ENCODE results near the gene HMGCS1.

HMGCS1 gene

GRCh38 chr5:43304525-43304924, 8.7 kb downstream of the HMGCS1 start:
- Histone ChIP-seq H3K36me3 (no peaks in the 10 kb centered on the region), H3K4me1 (peaks cover 0 to 22% (median 6%) of the 10 kb centered on the region in 4 donors), H3K27ac (no peak overlapping the region), H3K4me3 (no peak overlapping the region), H3K9me3 (no peaks in the 10 kb centered on the region), H3K27me3 (no peaks in the 10 kb centered on the region)
- no peak for TF ChIP-seq CTCF (IDR thresholded peaks at IDR 0.05)
- intact Hi-C loops (cut with DNase I; ENCODE audit: low total_unique reads) = no loop called here
- no peak for DNase-seq

GRCh38 chr5:43303242-43303641, 10.0 kb downstream of the HMGCS1 start:
- Histone ChIP-seq H3K36me3 (peaks cover 3 to 6% (median 6%) of the 10 kb centered on the region in 3 donors), H3K4me1 (peaks cover 0 to 16% (median 1%) of the 10 kb centered on the region in 4 donors), H3K27me3 (no peaks in the 10 kb centered on the region), H3K27ac (no peak overlapping the region), H3K4me3 (no peak overlapping the region), H3K9me3 (no peaks in the 10 kb centered on the region)
- intact Hi-C loops (cut with DNase I; ENCODE audit: low total_unique reads) = no loop called here
- no peak for DNase-seq
- TF ChIP-seq CTCF (IDR thresholded peaks at IDR 0.05) = no peak

DNA sequence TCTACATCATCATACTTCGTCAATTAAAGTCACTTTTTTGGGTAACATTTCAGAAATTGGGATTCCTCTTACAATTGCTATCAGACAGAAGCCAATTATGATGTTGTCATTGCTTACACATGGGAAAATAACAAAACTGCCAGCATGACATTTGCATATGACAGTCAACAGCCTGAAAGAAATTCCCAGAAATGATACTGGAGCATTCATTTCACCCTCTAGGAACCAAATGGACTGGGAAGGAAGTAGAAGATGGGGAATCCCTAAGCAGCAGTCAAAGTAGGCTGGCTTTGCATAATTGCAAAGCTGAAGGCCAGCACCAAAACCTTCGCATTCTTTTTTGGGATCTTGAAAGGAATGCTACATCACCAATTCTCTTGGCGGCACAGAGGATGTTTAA, 10.7 kb downstream of the HMGCS1 start:
- no peaks in the 10 kb centered on the region for H3K9me3 ChIP-seq
- intact Hi-C loops (cut with DNase I; ENCODE audit: low total_unique reads) = no loop called here
- no peak overlapping the region for H3K4me3 ChIP-seq
- no peak for TF ChIP-seq CTCF (IDR thresholded peaks at IDR 0.05)
- H3K27me3 ChIP-seq = no peaks in the 10 kb centered on the region
- H3K36me3 ChIP-seq = peaks cover 10 to 14% (median 13%) of the 10 kb centered on the region in 3 donors
- H3K4me1 ChIP-seq = peaks cover 0 to 16% (median 0%) of the 10 kb centered on the region in 4 donors
- DNase-seq = no peak
- no peak overlapping the region for H3K27ac ChIP-seq

GRCh38 chr5:43301653-43302091, 11.5 kb downstream of the HMGCS1 start:
- Histone ChIP-seq H3K4me1 (peaks cover 0 to 16% (median 0%) of the 10 kb centered on the region in 4 donors), H3K9me3 (no peaks in the 10 kb centered on the region), H3K4me3 (no peak overlapping the region), H3K27me3 (no peaks in the 10 kb centered on the region), H3K36me3 (peaks cover 18 to 22% (median 21%) of the 10 kb centered on the region in 3 donors), H3K27ac (no peak overlapping the region)
- no peak for DNase-seq
- intact Hi-C loops (cut with DNase I; ENCODE audit: low total_unique reads) = no loop called here
- no peak for TF ChIP-seq CTCF (IDR thresholded peaks at IDR 0.05)

GRCh38 chr5:43300112-43300511, 13.1 kb downstream of the HMGCS1 start:
- no peaks in the 10 kb centered on the region for H3K27me3 ChIP-seq
- intact Hi-C loops (cut with DNase I; ENCODE audit: low total_unique reads) = no loop called here
- H3K27ac ChIP-seq = no peak overlapping the region
- H3K36me3 ChIP-seq = peaks cover 34 to 35% (median 35%) of the 10 kb centered on the region in 3 donors
- no peak for TF ChIP-seq CTCF (IDR thresholded peaks at IDR 0.05)
- peaks cover 0 to 9% (median 0%) of the 10 kb centered on the region in 4 donors for H3K4me1 ChIP-seq
- DNase-seq = no peak
- H3K4me3 ChIP-seq = no peak overlapping the region
- no peaks in the 10 kb centered on the region for H3K9me3 ChIP-seq

DNA sequence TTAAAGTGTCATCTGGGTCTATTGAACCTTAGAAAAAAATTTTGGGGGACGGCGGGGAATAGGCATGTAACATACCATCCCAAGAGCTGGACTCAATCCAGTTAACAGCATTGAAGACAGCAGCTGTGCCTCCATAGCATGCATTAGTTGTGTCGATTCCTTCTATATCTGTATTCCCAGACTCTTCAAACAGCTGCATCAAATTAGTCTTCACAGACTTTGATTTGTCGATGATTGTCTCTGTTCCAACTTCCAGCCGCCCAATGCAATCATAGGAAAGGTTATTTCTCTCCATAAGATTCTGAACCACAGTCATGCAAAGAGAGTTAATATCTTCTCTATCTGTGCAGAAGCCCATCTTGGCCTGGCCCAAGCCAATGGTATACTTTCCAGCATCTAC, 14.8 kb downstream of the HMGCS1 start:
- Histone ChIP-seq H3K27ac (no peak overlapping the region), H3K4me3 (no peak overlapping the region), H3K36me3 (peaks cover 47 to 52% (median 49%) of the 10 kb centered on the region in 3 donors), H3K9me3 (no peaks in the 10 kb centered on the region), H3K27me3 (no peaks in the 10 kb centered on the region), H3K4me1 (no peaks in the 10 kb centered on the region)
- TF ChIP-seq CTCF (IDR thresholded peaks at IDR 0.05) = no peak
- intact Hi-C loops (cut with DNase I; ENCODE audit: low total_unique reads) = no loop called here
- no peak for DNase-seq
